HepG2 (cell line): Measurements from ENCODE around the gene LDAH. TPM values are rescaled to one million over a fixed set of nuclear protein-coding genes. Genes with fewer than 3 reads are reported as not detected.

Experiments used
- CBX5 ChIP-seq: sonication (generic); formaldehyde crosslinking; IDR thresholded peaks from 2 replicates; pipeline ENCODE4 v1.4.0; 2020; ENCODE audit warnings: missing genetic modification reagents, borderline replicate concordance
- ERF ChIP-seq: IDR thresholded peaks from 2 replicates; pipeline ENCODE4 v1.6.1; 2018; ENCODE audit warnings: missing biosample characterization, missing genetic modification reagents
- JUNB ChIP-seq: sonication (generic); formaldehyde crosslinking; IDR thresholded peaks from 2 replicates; pipeline ENCODE4 v1.8.0; 2022; ENCODE audit warnings: missing genetic modification reagents, mild to moderate bottlenecking, borderline replicate concordance
- MAFK ChIP-seq, 2 experiments: IDR thresholded peaks in 1 of 2; conservative IDR thresholded peaks in 1 of 2; 2 replicates each; pipeline ENCODE4 v1.6.1; 2011; ENCODE audit warnings: improper control_type of control experiment in 2 of 2, low read length in 2 of 2
- NFRKB ChIP-seq: fragments of 450-650 bp; IDR thresholded peaks from 2 replicates; pipeline ENCODE4 v1.6.1; 2017
- PRMT3 ChIP-seq: sonication (generic); formaldehyde crosslinking; IDR thresholded peaks from 2 replicates; pipeline ENCODE4 v1.8.1; 2022; ENCODE audit warnings: low read depth, mild to moderate bottlenecking, moderate library complexity, missing genetic modification reagents, borderline replicate concordance
- RFX1 ChIP-seq: fragments of 450-650 bp; IDR thresholded peaks from 2 replicates; pipeline ENCODE4 v1.6.1; 2017
- SP4 ChIP-seq: sonication (generic); formaldehyde crosslinking; IDR thresholded peaks from 2 replicates; pipeline ENCODE4 v1.8.1; 2023; ENCODE audit warnings: mild to moderate bottlenecking, missing genetic modification reagents
- SRY ChIP-seq: sonication (generic); formaldehyde crosslinking; IDR thresholded peaks from 2 replicates; pipeline ENCODE4 v1.8.0; 2022; ENCODE audit warnings: mild to moderate bottlenecking, missing genetic modification reagents
- STAG1 ChIP-seq: sonication (generic); formaldehyde crosslinking; IDR thresholded peaks from 2 replicates; pipeline ENCODE4 v1.4.0; 2020; ENCODE audit warnings: missing genetic modification reagents
- THYN1 ChIP-seq: sonication (generic); formaldehyde crosslinking; IDR thresholded peaks from 2 replicates; pipeline ENCODE4 v1.8.1; 2023; ENCODE audit warnings: low read depth, mild to moderate bottlenecking, moderate library complexity, missing genetic modification reagents, borderline replicate concordance
- U2AF1 ChIP-seq: fragments of 200-400 bp; formaldehyde crosslinking; optimal IDR thresholded peaks from 2 replicates; pipeline ENCODE3; 2017; ENCODE audit warnings: mild to moderate bottlenecking, low read depth, low read length
- XRCC5 ChIP-seq: fragments of 200-400 bp; formaldehyde crosslinking; optimal IDR thresholded peaks from 2 replicates; pipeline ENCODE3; 2017; ENCODE audit warnings: mild to moderate bottlenecking, low read length
- ZBTB26 ChIP-seq: IDR thresholded peaks from 2 replicates; pipeline ENCODE4 v1.6.1; 2016; ENCODE audit warnings: missing compliant biosample characterization, missing genetic modification reagents, borderline replicate concordance
- ZBTB49 ChIP-seq: sonication (generic); formaldehyde crosslinking; IDR thresholded peaks from 2 replicates; pipeline ENCODE4 v1.4.0; 2020; ENCODE audit warnings: missing genetic modification reagents, borderline replicate concordance
- ZFP36L2 ChIP-seq: sonication (generic); formaldehyde crosslinking; IDR thresholded peaks from 2 replicates; pipeline ENCODE4 v1.4.0; 2020; ENCODE audit warnings: missing genetic modification reagents
- ZFP91 ChIP-seq: sonication (generic); formaldehyde crosslinking; IDR thresholded peaks from 2 replicates; pipeline ENCODE4 v1.9.0; 2022; ENCODE audit warnings: missing genetic modification reagents, mild to moderate bottlenecking, borderline replicate concordance
- ZFYVE20 ChIP-seq: sonication (generic); formaldehyde crosslinking; IDR thresholded peaks from 2 replicates; pipeline ENCODE4 v1.8.0; 2023; ENCODE audit warnings: low read depth, mild to moderate bottlenecking, moderate library complexity, missing genetic modification reagents, borderline replicate concordance
- ZMYM2 ChIP-seq: sonication (generic); formaldehyde crosslinking; IDR thresholded peaks from 2 replicates; pipeline ENCODE4 v1.8.0; 2022; ENCODE audit warnings: mild to moderate bottlenecking, missing genetic modification reagents
- ZNF121 ChIP-seq: sonication (generic); formaldehyde crosslinking; IDR thresholded peaks from 2 replicates; pipeline ENCODE4 v1.5.0; 2020; ENCODE audit warnings: mild to moderate bottlenecking, missing genetic modification reagents
- ZNF230 ChIP-seq: sonication (generic); formaldehyde crosslinking; IDR thresholded peaks from 2 replicates; pipeline ENCODE4 v1.4.0; 2020; ENCODE audit warnings: mild to moderate bottlenecking, missing genetic modification reagents
- ZNF235 ChIP-seq: sonication (generic); formaldehyde crosslinking; IDR thresholded peaks from 2 replicates; pipeline ENCODE4 v1.8.1; 2023; ENCODE audit warnings: mild to moderate bottlenecking, missing genetic modification reagents, borderline replicate concordance
- ZNF367 ChIP-seq: sonication (generic); formaldehyde crosslinking; IDR thresholded peaks from 2 replicates; pipeline ENCODE4 v1.4.0; 2020; ENCODE audit warnings: missing genetic modification reagents, borderline replicate concordance
- ZNF556 ChIP-seq: sonication (generic); formaldehyde crosslinking; IDR thresholded peaks from 2 replicates; pipeline ENCODE4 v1.4.0; 2020; ENCODE audit warnings: mild to moderate bottlenecking, missing genetic modification reagents, borderline replicate concordance
- ZNF562 ChIP-seq: sonication (generic); formaldehyde crosslinking; IDR thresholded peaks from 2 replicates; pipeline ENCODE4 v1.8.0; 2022; ENCODE audit warnings: missing genetic modification reagents, borderline replicate concordance
- polyA plus RNA-seq, 8 experiments: library from polyadenylated mRNA; depleted of rRNA in 3 of 8; stranded (reverse) in 7 of 8; unstranded in 1 of 8; fragments of >200 nt; fragmentation: Illumina TruSeq in 4 of 8; extraction: Trizol in 4 of 8; gene quantifications; 2 replicates each; pipeline versions ENCODE4 v1.2.1 to v1.2.3, GENCODE V29; 2011 to 2016; ENCODE audit warnings: low read depth in 4 of 8, missing spikeins in 1 of 8, mixed read lengths in 1 of 8; ENCODE audit not compliant: insufficient read depth in 1 of 8
- total RNA-seq, 5 experiments: library from RNA; depleted of rRNA; stranded (reverse); fragments of >200 nt; fragmentation: Illumina TruSeq; extraction: Trizol; gene quantifications; 2 replicates each; pipeline ENCODE4 v1.2.3, GENCODE V29; 2016; ENCODE audit warnings: low read depth in 1 of 5

LDAH gene
- total and polyA plus RNA-seq, 2 of the 13 experiments (the other 11 are each of a cell fraction or from before 2014, with no cell fraction given): 28.8 to 46.2 TPM

- TF ChIP-seq ZFP91 (CRISPR knock-in tag) (no peak), ZMYM2 (peak; percentile 68; the same call in 1 of the 2 replicates), ZNF230 (CRISPR knock-in tag) (no peak), STAG1 (no peak), ZNF121 (peak; percentile 53), ZNF562 (CRISPR knock-in tag) (no peak), SRY (CRISPR knock-in tag) (no peak), SP4 (CRISPR knock-in tag) (peak; percentile 65), THYN1 (CRISPR knock-in tag) (no peak), JUNB (CRISPR knock-in tag) (no peak), MAFK (conservative IDR thresholded peaks at IDR 0.05 in 1 of 2, IDR thresholded peaks at IDR 0.05 in 1 of 2; ENCODE audit: low read length in 2 of 2) (0 out of 4 replicates have a peak, but pooled peaks of 1 of the 2 experiments have one; percentile 12), RFX1 (0 out of 2 replicates have a peak, but pooled peaks have one; percentile 16), U2AF1 (no peak), ZNF235 (CRISPR knock-in tag) (no peak), ZFP36L2 (CRISPR knock-in tag) (no peak), CBX5 (CRISPR knock-in tag) (peak; percentile 71; the same call in 1 of the 2 replicates), ZNF556 (CRISPR knock-in tag) (peak; percentile 85; the same call in 1 of the 2 replicates), ZBTB26 (peak; percentile 86), ZFYVE20 (CRISPR knock-in tag) (no peak), ZNF367 (CRISPR knock-in tag) (no peak), ZBTB49 (CRISPR knock-in tag) (no peak), ERF (CRISPR knock-in tag) (peak; percentile 98), XRCC5 (peak; percentile 90), PRMT3 (CRISPR knock-in tag) (no peak), NFRKB (no peak)
These were observed 94.7 kb downstream of the LDAH start (continued) for GRCh38 chr2:20728114-20728758.
